Measurements from ENCODE around the gene NCSTN. TPM values are rescaled to one million over a fixed set of nuclear protein-coding genes. Genes with fewer than 3 reads are reported as not detected.
A peak's percentile ranks its signal among the peaks of the same experiment; 100 is the strongest.

NCSTN gene
- polyA plus RNA-seq, 1 donor (not counting 4 experiments of a cell fraction or from before 2014, with no cell fraction given), result 111 TPM

- H3K4me3 ChIP-seq (ENCODE audit: control insufficient read depth in 2 of 3, extremely low read depth in 1 of 3, insufficient read depth in 2 of 3, low read depth in 1 of 3, low read length in 3 of 3), result no peak overlapping the region
- no peaks in the 10 kb centered on the region for H3K27me3 ChIP-seq (ENCODE audit: control insufficient read depth, extremely low read depth, insufficient read depth, low read length)
- H2AFZ ChIP-seq (ENCODE audit: control insufficient read depth, low read length), result no peak overlapping the region
- peak overlapping the region; percentile 16 for H3K9ac ChIP-seq (ENCODE audit: control insufficient read depth, extremely low read depth, insufficient read depth, low read length)
- H3K4me2 ChIP-seq (ENCODE audit: control insufficient read depth, extremely low read depth, insufficient read depth, low read depth, low read length), result peak overlapping the region; percentile 88
- peaks cover 16% of the 10 kb centered on the region for H3K4me1 ChIP-seq (ENCODE audit: control insufficient read depth, extremely low read depth, insufficient read depth, low read length)
- H3K9me3 ChIP-seq (ENCODE audit: control insufficient read depth, low read depth, low read length), result no peaks in the 10 kb centered on the region
- H4K20me1 ChIP-seq (ENCODE audit: control insufficient read depth, extremely low read depth, insufficient read depth, low read length), result no peaks in the 10 kb centered on the region
- H3K27ac ChIP-seq (ENCODE audit: control insufficient read depth, insufficient read depth, low read length), result no peak overlapping the region
- H3K9me1 ChIP-seq (ENCODE audit: control insufficient read depth, extremely low read depth, insufficient read depth, low read length), result no peaks in the 10 kb centered on the region
- H3K79me2 ChIP-seq (ENCODE audit: control insufficient read depth, insufficient read depth, low read length), result peaks cover 79% of the 10 kb centered on the region
- DNase-seq (ENCODE audit: low read depth, low spot score), result no peak
- no peak for FAIRE-seq
- H3K36me3 ChIP-seq (ENCODE audit: control insufficient read depth in 2 of 2, extremely low read depth in 1 of 2, insufficient read depth in 2 of 2, low read length in 2 of 2), result peaks cover 12 to 21% of the 10 kb centered on the region in 2 experiments
- TF ChIP-seq CTCF (optimal IDR thresholded peaks at IDR 0.05 in 1 of 3, IDR thresholded peaks at IDR 0.05 in 1 of 3, conservative IDR thresholded peaks at IDR 0.05 in 1 of 3; ENCODE audit: extremely low read depth in 1 of 3, insufficient read depth in 2 of 3, low read length in 3 of 3) (no peak), EZH2 (IDR thresholded peaks at IDR 0.05; ENCODE audit: low read length) (no peak)
- dilution Hi-C loops (cut with MboI; ENCODE audit: extremely low pct_ligation_motif_present, low sequenced_read_pairs), result no loop called here
Measured at GRCh38 chr1:160340866-160341265, 2.3 kb upstream of the NCSTN start.

GRCh38 chr1:160342526-160342925 lies 657 bp upstream of the NCSTN start:
- Histone ChIP-seq H3K4me1 (ENCODE audit: control insufficient read depth, extremely low read depth, insufficient read depth, low read length) (peaks cover 16% of the 10 kb centered on the region), H3K4me3 (ENCODE audit: control insufficient read depth in 2 of 3, extremely low read depth in 1 of 3, insufficient read depth in 2 of 3, low read depth in 1 of 3, low read length in 3 of 3) (peak overlapping the region; percentile 88 to 100 (median 95)), H3K4me2 (ENCODE audit: control insufficient read depth, extremely low read depth, insufficient read depth, low read depth, low read length) (peak overlapping the region; percentile 88), H3K79me2 (ENCODE audit: control insufficient read depth, insufficient read depth, low read length) (peaks cover 76% of the 10 kb centered on the region), H3K9me3 (ENCODE audit: control insufficient read depth, low read depth, low read length) (no peaks in the 10 kb centered on the region), H3K27ac (ENCODE audit: control insufficient read depth, insufficient read depth, low read length) (peak overlapping the region; percentile 97), H3K27me3 (ENCODE audit: control insufficient read depth, extremely low read depth, insufficient read depth, low read length) (no peaks in the 10 kb centered on the region), H4K20me1 (ENCODE audit: control insufficient read depth, extremely low read depth, insufficient read depth, low read length) (no peaks in the 10 kb centered on the region), H3K9me1 (ENCODE audit: control insufficient read depth, extremely low read depth, insufficient read depth, low read length) (no peaks in the 10 kb centered on the region), H2AFZ (ENCODE audit: control insufficient read depth, low read length) (peak overlapping the region; percentile 88), H3K36me3 (ENCODE audit: control insufficient read depth in 2 of 2, extremely low read depth in 1 of 2, insufficient read depth in 2 of 2, low read length in 2 of 2) (peaks cover 12 to 18% of the 10 kb centered on the region in 2 experiments), H3K9ac (ENCODE audit: control insufficient read depth, extremely low read depth, insufficient read depth, low read length) (peak overlapping the region; percentile 97)
- FAIRE-seq, result peak; percentile 66
- no peak for DNase-seq (ENCODE audit: low read depth, low spot score)
- dilution Hi-C loops (cut with MboI; ENCODE audit: extremely low pct_ligation_motif_present, low sequenced_read_pairs), result no loop called here
- TF ChIP-seq CTCF (optimal IDR thresholded peaks at IDR 0.05 in 1 of 3, IDR thresholded peaks at IDR 0.05 in 1 of 3, conservative IDR thresholded peaks at IDR 0.05 in 1 of 3; ENCODE audit: extremely low read depth in 1 of 3, insufficient read depth in 2 of 3, low read length in 3 of 3), result no peak
